ENCODE results near the gene KRT81. TPM values are rescaled to one million over a fixed set of nuclear protein-coding genes. Genes with fewer than 3 reads are reported as not detected.
"Not testable (repeated sequence)": the region's sequence is repeated elsewhere in the genome, so short reads cannot be mapped to it uniquely, and the experiment has no call there.

The KRT81 gene
- total RNA-seq, 2 experiments from 2014 or later, result not detected

DNA sequence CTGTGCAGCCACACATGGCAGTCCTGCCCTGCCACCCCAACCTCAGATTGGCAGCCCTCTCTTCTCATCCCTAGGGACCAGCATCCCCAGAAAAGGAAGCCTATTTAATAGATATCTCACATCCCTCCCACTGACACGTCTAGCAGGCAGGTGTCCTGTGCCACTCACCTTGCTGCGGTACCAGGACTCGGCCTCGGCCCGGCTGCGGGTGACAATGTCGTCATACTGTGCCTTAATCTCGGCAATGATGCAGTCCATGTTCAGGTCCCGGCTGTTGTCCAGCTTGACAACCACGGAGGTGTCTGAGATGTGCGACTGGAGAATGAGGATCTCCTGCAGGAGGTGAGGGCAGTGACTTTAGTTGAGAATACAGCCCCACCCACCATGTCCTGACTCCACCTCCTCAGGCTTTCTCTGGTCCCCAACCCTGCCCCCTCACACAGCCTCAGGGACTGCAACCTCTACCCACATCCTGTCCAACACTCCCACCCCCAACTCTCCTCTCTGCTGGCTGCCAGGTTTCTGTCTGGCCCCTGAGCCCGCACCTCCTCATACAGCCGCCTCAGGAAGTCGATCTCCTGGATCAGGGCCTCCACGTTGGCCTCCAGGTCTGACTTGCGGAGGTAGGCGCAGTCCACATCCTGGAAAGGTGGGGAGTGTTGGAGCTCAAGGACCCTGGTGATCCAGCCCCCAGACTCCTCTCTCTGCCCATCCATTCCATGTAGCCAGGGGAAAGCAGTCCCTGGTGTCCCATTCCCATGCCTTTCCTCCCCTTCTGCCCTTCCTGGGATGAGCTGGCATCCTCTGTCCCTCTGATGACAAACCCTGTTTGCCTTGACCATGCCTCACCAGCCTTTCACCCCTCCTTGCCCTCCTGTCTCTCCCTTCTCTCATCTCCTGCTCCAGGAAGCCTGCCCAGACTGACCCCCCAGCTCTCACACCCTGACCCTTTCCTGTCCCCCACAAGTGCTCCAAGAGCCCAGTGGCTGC, 3.2 kb downstream of the KRT81 start:
- H3K27me3 Mint-ChIP-seq; H3K4me3 Mint-ChIP-seq; H3K4me1 Mint-ChIP-seq (ENCODE audit: low read depth); H3K27ac Mint-ChIP-seq; H3K36me3 Mint-ChIP-seq (ENCODE audit: low read depth); intact Hi-C loops (cut with micrococcal nuclease); H3K9me3 Mint-ChIP-seq; POLR2A ChIA-PET: not testable (repeated sequence)
- ATAC-seq, result peak; percentile 85
- peak; percentile 10 for DNase-seq
- CTCF ChIA-PET, result interaction anchor here (1.1 kb wide), 1 partner anchor 9 kb away, joined by 3 read pairs; no protein-coding TSS in a partner anchor

DNA sequence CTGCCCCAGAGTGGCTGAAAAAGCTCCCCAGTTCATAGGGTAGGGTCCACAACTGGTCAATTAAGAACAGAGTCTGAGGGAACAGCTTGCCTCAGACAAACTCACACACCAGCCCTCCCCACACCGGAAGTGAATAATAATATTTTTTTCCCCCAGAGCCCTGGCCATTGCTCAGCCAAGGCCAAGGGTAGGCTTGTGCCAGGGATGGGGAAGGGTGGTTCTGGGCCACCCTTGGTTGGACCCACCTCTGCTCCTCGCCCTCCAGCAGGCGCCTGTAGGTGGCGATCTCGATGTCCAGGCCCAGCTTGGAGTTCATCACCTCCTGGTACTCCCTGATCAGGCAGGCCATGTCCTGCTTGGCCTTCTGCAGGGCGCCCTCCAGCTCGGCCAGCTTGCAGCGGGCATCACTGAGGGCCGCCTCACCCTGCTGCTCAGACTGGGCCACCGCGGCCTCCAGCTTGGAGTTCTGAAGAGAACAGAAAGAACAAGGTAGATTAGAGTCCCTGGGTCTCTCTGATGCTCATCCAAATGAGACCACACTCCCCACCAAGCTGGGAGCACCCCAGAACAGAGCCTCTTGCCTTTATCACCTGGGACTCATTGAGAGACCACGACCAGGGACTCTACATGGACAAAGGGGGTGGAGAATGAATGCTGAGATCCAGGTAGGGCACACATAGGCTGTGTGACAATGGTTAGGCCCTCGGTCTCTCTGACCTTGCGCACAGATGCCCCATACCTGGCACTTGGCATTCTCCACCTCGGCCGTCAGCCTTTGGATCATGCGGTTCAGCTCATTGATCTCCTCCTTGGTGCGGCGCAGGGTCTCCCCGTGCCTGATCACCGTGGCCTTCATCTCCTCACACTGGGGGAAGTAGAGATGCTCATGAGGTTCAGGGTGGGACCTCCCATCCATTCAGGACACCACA, 4.2 kb downstream of the KRT81 start:
- CTCF ChIA-PET, result interaction anchor here (1.7 to 2.4 kb wide), 2 partner anchors 9 to 41 kb away, joined by 4 to 9 read pairs; no protein-coding TSS in a partner anchor
- H3K36me3 Mint-ChIP-seq (ENCODE audit: low read depth); H3K4me1 Mint-ChIP-seq (ENCODE audit: low read depth); DNase-seq; POLR2A ChIA-PET; H3K9me3 Mint-ChIP-seq; ATAC-seq; intact Hi-C loops (cut with micrococcal nuclease); H3K27ac Mint-ChIP-seq; H3K4me3 Mint-ChIP-seq: not testable (repeated sequence)
- peaks cover 13% of the 10 kb centered on the region for H3K27me3 Mint-ChIP-seq
- TF ChIP-seq, protein P1, sequence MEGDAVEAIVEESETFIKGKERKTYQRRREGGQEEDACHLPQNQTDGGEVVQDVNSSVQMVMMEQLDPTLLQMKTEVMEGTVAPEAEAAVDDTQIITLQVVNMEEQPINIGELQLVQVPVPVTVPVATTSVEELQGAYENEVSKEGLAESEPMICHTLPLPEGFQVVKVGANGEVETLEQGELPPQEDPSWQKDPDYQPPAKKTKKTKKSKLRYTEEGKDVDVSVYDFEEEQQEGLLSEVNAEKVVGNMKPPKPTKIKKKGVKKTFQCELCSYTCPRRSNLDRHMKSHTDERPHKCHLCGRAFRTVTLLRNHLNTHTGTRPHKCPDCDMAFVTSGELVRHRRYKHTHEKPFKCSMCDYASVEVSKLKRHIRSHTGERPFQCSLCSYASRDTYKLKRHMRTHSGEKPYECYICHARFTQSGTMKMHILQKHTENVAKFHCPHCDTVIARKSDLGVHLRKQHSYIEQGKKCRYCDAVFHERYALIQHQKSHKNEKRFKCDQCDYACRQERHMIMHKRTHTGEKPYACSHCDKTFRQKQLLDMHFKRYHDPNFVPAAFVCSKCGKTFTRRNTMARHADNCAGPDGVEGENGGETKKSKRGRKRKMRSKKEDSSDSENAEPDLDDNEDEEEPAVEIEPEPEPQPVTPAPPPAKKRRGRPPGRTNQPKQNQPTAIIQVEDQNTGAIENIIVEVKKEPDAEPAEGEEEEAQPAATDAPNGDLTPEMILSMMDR (IDR thresholded peaks at IDR 0.05), result peak; percentile 21

DNA sequence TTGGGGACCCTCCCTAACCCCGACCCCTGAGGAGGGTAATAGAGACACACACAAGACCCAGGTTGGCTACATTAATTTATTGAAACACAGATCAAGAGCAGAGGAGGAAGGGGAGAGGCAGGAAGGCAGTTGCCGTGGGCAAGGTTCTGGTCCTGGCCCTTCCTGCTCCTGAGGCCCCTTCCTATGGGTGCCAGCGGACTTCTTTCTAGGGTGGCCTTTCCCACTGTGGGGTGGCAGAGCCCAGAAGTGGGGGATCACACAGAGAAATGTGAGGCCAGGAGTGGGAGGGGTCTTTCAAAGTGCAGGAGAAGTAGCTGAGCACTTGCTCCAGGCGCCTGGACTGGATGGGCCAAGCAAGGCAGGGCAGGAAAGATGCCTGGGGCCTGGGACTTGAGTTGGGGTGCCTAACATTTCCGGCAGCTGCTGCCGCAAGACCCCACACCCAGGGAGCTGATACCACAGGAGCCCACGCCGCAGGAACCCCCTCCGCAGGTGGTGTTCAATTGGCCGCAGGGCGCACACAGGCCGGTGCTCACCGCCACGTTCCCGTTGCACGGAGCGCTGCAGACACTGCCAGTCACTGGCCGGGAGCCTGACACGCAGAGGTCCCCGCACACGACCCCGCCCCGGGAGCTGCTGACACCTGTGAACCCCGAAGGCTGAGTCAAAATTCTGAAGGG, 5.3 kb downstream of the KRT81 start:
- Mint-ChIP-seq H3K27ac (no peak overlapping the region), H3K27me3 (peaks cover 8% of the 10 kb centered on the region), H3K36me3 (ENCODE audit: low read depth) (no peaks in the 10 kb centered on the region), H3K4me3 (no peak overlapping the region), H3K4me1 (ENCODE audit: low read depth) (peaks cover 8% of the 10 kb centered on the region), H3K9me3 (no peaks in the 10 kb centered on the region)
- DNase-seq, result no peak
- TF ChIP-seq, protein P1 (IDR thresholded peaks at IDR 0.05), result no peak
- intact Hi-C loops (cut with micrococcal nuclease), result no loop called here
- ChIA-PET CTCF (interaction anchor here (1.7 to 2.4 kb wide), 2 partner anchors 8 to 42 kb away, joined by 4 to 9 read pairs; no protein-coding TSS in a partner anchor), POLR2A (no interaction called here)
- ATAC-seq, result no peak

DNA sequence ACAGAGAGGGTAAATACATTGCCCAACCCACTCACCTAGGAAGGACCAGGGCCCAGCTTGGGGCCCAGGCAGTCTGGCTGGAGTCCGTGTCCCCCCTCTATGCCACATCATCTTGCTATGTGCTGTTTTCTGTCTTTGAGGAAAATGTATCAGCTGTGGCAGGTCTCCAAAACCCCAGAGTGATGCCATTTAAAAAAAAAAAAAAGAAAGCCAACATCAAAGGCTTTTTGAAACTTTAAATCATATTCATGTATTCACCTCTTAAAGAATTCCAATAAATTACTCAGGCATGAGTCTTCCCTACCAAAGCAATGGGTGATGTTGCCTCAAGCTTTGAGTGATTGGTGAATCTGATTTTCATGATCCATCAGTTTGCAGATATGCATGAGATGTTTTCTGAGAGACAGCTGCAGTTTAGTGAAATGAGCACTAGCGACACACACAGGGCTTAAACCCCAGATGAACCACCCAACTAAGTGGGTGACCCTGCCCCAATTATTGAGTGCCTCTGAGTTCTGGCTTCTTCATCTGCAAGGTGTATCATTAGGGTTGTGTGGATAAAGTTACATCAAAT, 6.1 kb downstream of the KRT81 start:
- CTCF ChIA-PET, result interaction anchor here (1.2 to 2.4 kb wide), 3 partner anchors 27 to 43 kb away, joined by 3 to 9 read pairs (median 4); no protein-coding TSS in a partner anchor

More for the DNA sequence above, 6.1 kb downstream of the KRT81 start:
- TF ChIP-seq, protein P1 (IDR thresholded peaks at IDR 0.05), result no peak
- POLR2A ChIA-PET, result no interaction called here
- H3K4me1 Mint-ChIP-seq (ENCODE audit: low read depth), result peaks cover 8% of the 10 kb centered on the region
- no peak for ATAC-seq
- no peak overlapping the region for H3K27ac Mint-ChIP-seq
- intact Hi-C loops (cut with micrococcal nuclease), result no loop called here
- peaks cover 8% of the 10 kb centered on the region for H3K27me3 Mint-ChIP-seq
- no peak overlapping the region for H3K4me3 Mint-ChIP-seq
- no peaks in the 10 kb centered on the region for H3K36me3 Mint-ChIP-seq (ENCODE audit: low read depth)
- H3K9me3 Mint-ChIP-seq, result no peaks in the 10 kb centered on the region
- no peak for DNase-seq

Data from activated CD8-positive, alpha-beta T cell treated with anti-CD3 and anti-CD28 coated beads for 36 hours (primary cell).